ENCODE data around the gene HCLS1. TPM values are rescaled to one million over a fixed set of nuclear protein-coding genes. Genes with fewer than 3 reads are reported as not detected.

HCLS1 gene
- total and polyA plus RNA-seq, 9 of the 15 experiments (the other 6 are each of a cell fraction or from before 2014, with no cell fraction given): 4.8 to 34.1 (median 22.0) TPM

GRCh38 chr3:121654493-121655385, 6.0 kb downstream of the HCLS1 start (continued):
- TF ChIP-seq, protein P1, sequence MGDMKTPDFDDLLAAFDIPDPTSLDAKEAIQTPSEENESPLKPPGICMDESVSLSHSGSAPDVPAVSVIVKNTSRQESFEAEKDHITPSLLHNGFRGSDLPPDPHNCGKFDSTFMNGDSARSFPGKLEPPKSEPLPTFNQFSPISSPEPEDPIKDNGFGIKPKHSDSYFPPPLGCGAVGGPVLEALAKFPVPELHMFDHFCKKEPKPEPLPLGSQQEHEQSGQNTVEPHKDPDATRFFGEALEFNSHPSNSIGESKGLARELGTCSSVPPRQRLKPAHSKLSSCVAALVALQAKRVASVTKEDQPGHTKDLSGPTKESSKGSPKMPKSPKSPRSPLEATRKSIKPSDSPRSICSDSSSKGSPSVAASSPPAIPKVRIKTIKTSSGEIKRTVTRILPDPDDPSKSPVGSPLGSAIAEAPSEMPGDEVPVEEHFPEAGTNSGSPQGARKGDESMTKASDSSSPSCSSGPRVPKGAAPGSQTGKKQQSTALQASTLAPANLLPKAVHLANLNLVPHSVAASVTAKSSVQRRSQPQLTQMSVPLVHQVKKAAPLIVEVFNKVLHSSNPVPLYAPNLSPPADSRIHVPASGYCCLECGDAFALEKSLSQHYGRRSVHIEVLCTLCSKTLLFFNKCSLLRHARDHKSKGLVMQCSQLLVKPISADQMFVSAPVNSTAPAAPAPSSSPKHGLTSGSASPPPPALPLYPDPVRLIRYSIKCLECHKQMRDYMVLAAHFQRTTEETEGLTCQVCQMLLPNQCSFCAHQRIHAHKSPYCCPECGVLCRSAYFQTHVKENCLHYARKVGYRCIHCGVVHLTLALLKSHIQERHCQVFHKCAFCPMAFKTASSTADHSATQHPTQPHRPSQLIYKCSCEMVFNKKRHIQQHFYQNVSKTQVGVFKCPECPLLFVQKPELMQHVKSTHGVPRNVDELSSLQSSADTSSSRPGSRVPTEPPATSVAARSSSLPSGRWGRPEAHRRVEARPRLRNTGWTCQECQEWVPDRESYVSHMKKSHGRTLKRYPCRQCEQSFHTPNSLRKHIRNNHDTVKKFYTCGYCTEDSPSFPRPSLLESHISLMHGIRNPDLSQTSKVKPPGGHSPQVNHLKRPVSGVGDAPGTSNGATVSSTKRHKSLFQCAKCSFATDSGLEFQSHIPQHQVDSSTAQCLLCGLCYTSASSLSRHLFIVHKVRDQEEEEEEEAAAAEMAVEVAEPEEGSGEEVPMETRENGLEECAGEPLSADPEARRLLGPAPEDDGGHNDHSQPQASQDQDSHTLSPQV (IDR thresholded peaks at IDR 0.05): no peak
- TF ChIP-seq, protein P2, sequence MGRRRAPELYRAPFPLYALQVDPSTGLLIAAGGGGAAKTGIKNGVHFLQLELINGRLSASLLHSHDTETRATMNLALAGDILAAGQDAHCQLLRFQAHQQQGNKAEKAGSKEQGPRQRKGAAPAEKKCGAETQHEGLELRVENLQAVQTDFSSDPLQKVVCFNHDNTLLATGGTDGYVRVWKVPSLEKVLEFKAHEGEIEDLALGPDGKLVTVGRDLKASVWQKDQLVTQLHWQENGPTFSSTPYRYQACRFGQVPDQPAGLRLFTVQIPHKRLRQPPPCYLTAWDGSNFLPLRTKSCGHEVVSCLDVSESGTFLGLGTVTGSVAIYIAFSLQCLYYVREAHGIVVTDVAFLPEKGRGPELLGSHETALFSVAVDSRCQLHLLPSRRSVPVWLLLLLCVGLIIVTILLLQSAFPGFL (CRISPR knock-in tag; IDR thresholded peaks at IDR 0.05): no peak
- no peak for TF ChIP-seq SRSF1 (IDR thresholded peaks at IDR 0.05; ENCODE audit: low read depth, low read length)
- TF ChIP-seq, protein P3, sequence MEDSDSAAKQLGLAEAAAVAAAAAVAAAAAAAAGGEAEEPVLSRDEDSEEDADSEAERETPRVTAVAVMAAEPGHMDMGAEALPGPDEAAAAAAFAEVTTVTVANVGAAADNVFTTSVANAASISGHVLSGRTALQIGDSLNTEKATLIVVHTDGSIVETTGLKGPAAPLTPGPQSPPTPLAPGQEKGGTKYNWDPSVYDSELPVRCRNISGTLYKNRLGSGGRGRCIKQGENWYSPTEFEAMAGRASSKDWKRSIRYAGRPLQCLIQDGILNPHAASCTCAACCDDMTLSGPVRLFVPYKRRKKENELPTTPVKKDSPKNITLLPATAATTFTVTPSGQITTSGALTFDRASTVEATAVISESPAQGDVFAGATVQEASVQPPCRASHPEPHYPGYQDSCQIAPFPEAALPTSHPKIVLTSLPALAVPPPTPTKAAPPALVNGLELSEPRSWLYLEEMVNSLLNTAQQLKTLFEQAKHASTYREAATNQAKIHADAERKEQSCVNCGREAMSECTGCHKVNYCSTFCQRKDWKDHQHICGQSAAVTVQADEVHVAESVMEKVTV (CRISPR knock-in tag; IDR thresholded peaks at IDR 0.05): no peak
- no peak for TF ChIP-seq POLR2AphosphoS2 (IDR thresholded peaks at IDR 0.05; ENCODE audit: low read length)
- TF ChIP-seq NFXL1 (CRISPR knock-in tag; IDR thresholded peaks at IDR 0.05): no peak
- TF ChIP-seq, protein P4, sequence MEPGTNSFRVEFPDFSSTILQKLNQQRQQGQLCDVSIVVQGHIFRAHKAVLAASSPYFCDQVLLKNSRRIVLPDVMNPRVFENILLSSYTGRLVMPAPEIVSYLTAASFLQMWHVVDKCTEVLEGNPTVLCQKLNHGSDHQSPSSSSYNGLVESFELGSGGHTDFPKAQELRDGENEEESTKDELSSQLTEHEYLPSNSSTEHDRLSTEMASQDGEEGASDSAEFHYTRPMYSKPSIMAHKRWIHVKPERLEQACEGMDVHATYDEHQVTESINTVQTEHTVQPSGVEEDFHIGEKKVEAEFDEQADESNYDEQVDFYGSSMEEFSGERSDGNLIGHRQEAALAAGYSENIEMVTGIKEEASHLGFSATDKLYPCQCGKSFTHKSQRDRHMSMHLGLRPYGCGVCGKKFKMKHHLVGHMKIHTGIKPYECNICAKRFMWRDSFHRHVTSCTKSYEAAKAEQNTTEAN (CRISPR knock-in tag; IDR thresholded peaks at IDR 0.05): no peak
- TF ChIP-seq PCBP2 (IDR thresholded peaks at IDR 0.05; ENCODE audit: low read depth, low read length, poor library complexity, severe bottlenecking): no peak
- TF ChIP-seq FOXJ3 (CRISPR knock-in tag; IDR thresholded peaks at IDR 0.05): no peak
